ENCODE results near the gene SYNDIG1. TPM values are rescaled to one million over a fixed set of nuclear protein-coding genes. Genes with fewer than 3 reads are reported as not detected.

Gene SYNDIG1
- polyA plus RNA-seq, 1 of the 3 experiments (the other 2 are of a cell fraction): not detected

DNA sequence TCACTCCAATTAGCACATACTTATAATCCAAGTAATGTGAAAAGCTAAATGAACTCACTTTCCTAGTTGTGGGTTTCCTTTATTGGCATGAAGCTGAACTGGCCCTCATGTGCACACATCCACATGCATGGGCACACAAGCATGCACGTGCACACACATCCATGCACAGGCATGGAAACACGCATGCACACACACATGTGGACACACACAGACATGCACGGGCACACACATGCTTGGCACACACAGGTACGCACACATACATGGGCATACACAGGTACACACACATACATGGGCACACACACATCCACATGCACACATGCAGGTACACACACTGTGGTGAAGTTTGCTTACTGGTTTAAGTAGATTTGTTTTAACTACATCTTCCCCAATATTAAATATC is 23.8 kb downstream of the SYNDIG1 start:
- no peaks in the 10 kb centered on the region for H3K27me3 ChIP-seq (ENCODE audit: insufficient read depth)
- no peaks in the 10 kb centered on the region for H3F3A ChIP-seq (replicated peaks; ENCODE audit: insufficient read depth)
- no peak for DNase-seq
- 39% methylated on average over 4 of the region's 4 CpGs for WGBS (ENCODE audit: low lambda C conversion rate)
- no peaks in the 10 kb centered on the region for H4K20me1 ChIP-seq (ENCODE audit: insufficient read depth)
- H3K4me3 ChIP-seq (ENCODE audit: low read depth in 2 of 2, low read length in 1 of 2): no peak overlapping the region
- no peaks in the 10 kb centered on the region for H3K9me3 ChIP-seq
- H3K27ac ChIP-seq (ENCODE audit: low read depth in 2 of 2, low read length in 1 of 2): no peak overlapping the region
- H3K79me2 ChIP-seq (ENCODE audit: insufficient read depth): no peaks in the 10 kb centered on the region
- H3K4me2 ChIP-seq: no peak overlapping the region
- no peaks in the 10 kb centered on the region for H3K4me1 ChIP-seq (ENCODE audit: control insufficient read depth in 1 of 2, insufficient read depth in 2 of 2, low read depth in 1 of 2, low read length in 1 of 2)
- H3K36me3 ChIP-seq (replicated peaks in 1 of 2; ENCODE audit: control insufficient read depth in 1 of 2, insufficient read depth in 2 of 2, low read length in 1 of 2): no peaks in the 10 kb centered on the region
- no peak overlapping the region for H2AFZ ChIP-seq (ENCODE audit: low read depth)
- TF ChIP-seq MEF2A (IDR thresholded peaks at IDR 0.05; ENCODE audit: borderline replicate concordance, low read depth) (no peak), ZBTB33 (IDR thresholded peaks at IDR 0.05; ENCODE audit: borderline replicate concordance, low read depth) (no peak), TAF1 (IDR thresholded peaks at IDR 0.05; ENCODE audit: borderline replicate concordance, low read depth, low read length) (no peak), NFIC (IDR thresholded peaks at IDR 0.05; ENCODE audit: borderline replicate concordance) (no peak), POLR2AphosphoS5 (IDR thresholded peaks at IDR 0.05; ENCODE audit: low read depth, low read length) (no peak), RAD21 (IDR thresholded peaks at IDR 0.05; ENCODE audit: low read length) (no peak), RFX5 (IDR thresholded peaks at IDR 0.05; ENCODE audit: low read length) (no peak), MAX (IDR thresholded peaks at IDR 0.05; ENCODE audit: low read depth) (no peak), CTCF (IDR thresholded peaks at IDR 0.05) (no peak), RXRA (IDR thresholded peaks at IDR 0.05; ENCODE audit: borderline replicate concordance, low read depth) (no peak), SIN3A (IDR thresholded peaks at IDR 0.05; ENCODE audit: borderline replicate concordance, low read depth, low read length) (no peak), GATA2 (CRISPR knock-in tag; IDR thresholded peaks at IDR 0.05) (no peak)
- TF ChIP-seq, protein P1, sequence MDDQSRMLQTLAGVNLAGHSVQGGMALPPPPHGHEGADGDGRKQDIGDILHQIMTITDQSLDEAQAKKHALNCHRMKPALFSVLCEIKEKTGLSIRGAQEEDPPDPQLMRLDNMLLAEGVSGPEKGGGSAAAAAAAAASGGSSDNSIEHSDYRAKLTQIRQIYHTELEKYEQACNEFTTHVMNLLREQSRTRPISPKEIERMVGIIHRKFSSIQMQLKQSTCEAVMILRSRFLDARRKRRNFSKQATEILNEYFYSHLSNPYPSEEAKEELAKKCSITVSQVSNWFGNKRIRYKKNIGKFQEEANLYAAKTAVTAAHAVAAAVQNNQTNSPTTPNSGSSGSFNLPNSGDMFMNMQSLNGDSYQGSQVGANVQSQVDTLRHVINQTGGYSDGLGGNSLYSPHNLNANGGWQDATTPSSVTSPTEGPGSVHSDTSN (IDR thresholded peaks at IDR 0.05): no peak
- POLR2A ChIA-PET: no interaction called here
- CTCF ChIA-PET: no interaction called here
- H3K9me2 ChIP-seq: no peaks in the 10 kb centered on the region
- no peak overlapping the region for H3K9ac ChIP-seq

Data from SK-N-SH (cell line).